GM12878 (cell line): ENCODE results near the gene LRRC8D. TPM values are rescaled to one million over a fixed set of nuclear protein-coding genes. Genes with fewer than 3 reads are reported as not detected.

Experiments
- ATAC-seq: fragments of 200-7000 bp; cut with Tn5 transposase; 3 replicates; pipeline ENCODE4 v1.9.1; 2020; ENCODE audit warnings: mild to moderate bottlenecking, moderate library complexity
- BruUV-seq: library from RNA; stranded (reverse); fragments of 400-500 nt; replicated peaks from 2 replicates; lab custom pipeline; 2021; lab: Mats Ljungman, UMichigan
- CTCF ChIA-PET: fragments of 300-600 bp; sonication (Branson Sonifier 250); formaldehyde crosslinking; extraction: SDS; loops from one replicate; lab custom pipeline; 2021; ENCODE audit warnings: inconsistent platforms; lab: Yijun Ruan, JAX
- POLR2A ChIA-PET: fragments of 350-600 bp; formaldehyde crosslinking; extraction: SDS; loops from one replicate; lab custom pipeline; 2021; ENCODE audit warnings: inconsistent platforms; lab: Charles Lee
- RAD21 ChIA-PET: fragments of 300-600 bp; sonication (Branson Sonifier 250); formaldehyde crosslinking; loops from one replicate; lab custom pipeline; 2023; ENCODE audit warnings: antibody characterized with exemption; ENCODE audit not compliant: unreplicated experiment; lab: Charles Lee
- SMC1A ChIA-PET: fragments of 300-600 bp; sonication (Branson Sonifier 250); formaldehyde crosslinking; loops from one replicate; lab custom pipeline; 2023; ENCODE audit not compliant: unreplicated experiment, uncharacterized antibody; lab: Charles Lee
- DNase-seq: peaks from one replicate; pipeline ENCODE4 v3.0.0-alpha.2; 2011; ENCODE audit warnings: low read depth, low spot score
- FAIRE-seq: peaks from 3 replicates; lab custom pipeline; 2011; peaks lifted over from hg19 to GRCh38; lab: Jason Lieb, UNC
- H2AFZ ChIP-seq: 2 replicates; pipeline ENCODE4 v1.6.0; 2011; ENCODE audit warnings: low read depth, low read length, control low read depth; ENCODE audit not compliant: control insufficient read depth
- H3K27ac ChIP-seq: 2 replicates; pipeline ENCODE4 v1.5.1; 2011; ENCODE audit warnings: control low read depth; ENCODE audit not compliant: control insufficient read depth, insufficient read depth
- H3K27me3 ChIP-seq, 2 experiments: replicated peaks in 1 of 2; 2 replicates each; pipeline versions ENCODE4 v1.6.0 to v1.6.1; 2011; ENCODE audit warnings: low read length in 1 of 2; ENCODE audit not compliant: control insufficient read depth in 2 of 2, insufficient read depth in 2 of 2
- H3K36me3 ChIP-seq, 2 experiments: 2 replicates each; pipeline ENCODE4 v1.5.1; 2011; ENCODE audit warnings: low read length in 1 of 2; ENCODE audit not compliant: control insufficient read depth in 2 of 2, insufficient read depth in 2 of 2
- H3K4me1 ChIP-seq: 2 replicates; pipeline ENCODE4 v1.6.1; 2011; ENCODE audit warnings: mild to moderate bottlenecking, low read length, moderate library complexity, mixed read lengths; ENCODE audit not compliant: control insufficient read depth, insufficient read depth
- H3K4me2 ChIP-seq: 2 replicates; pipeline ENCODE4 v1.6.0; 2011; ENCODE audit warnings: control low read depth; ENCODE audit not compliant: control insufficient read depth, insufficient read depth
- H3K4me3 ChIP-seq: fragments of 200-600 bp; sonication (generic); 2 replicates; pipeline ENCODE4 v1.5.1; 2016
- H3K79me2 ChIP-seq: 2 replicates; pipeline ENCODE4 v1.6.0; 2011; ENCODE audit warnings: low read length; ENCODE audit not compliant: control insufficient read depth, insufficient read depth
- H3K9ac ChIP-seq: 2 replicates; pipeline ENCODE4 v1.8.0; 2011; ENCODE audit warnings: low read length, control low read depth, mixed read lengths; ENCODE audit not compliant: control insufficient read depth, insufficient read depth
- H3K9me3 ChIP-seq: replicated peaks from 3 replicates; pipeline ENCODE4 v1.5.1; 2011; ENCODE audit warnings: mild to moderate bottlenecking, low read length; ENCODE audit not compliant: control insufficient read depth, insufficient read depth
- H4K20me1 ChIP-seq: 2 replicates; pipeline ENCODE4 v1.6.0; 2011; ENCODE audit not compliant: control insufficient read depth, insufficient read depth
- BHLHE40 ChIP-seq, 2 experiments: fragments of 450-650 bp in 1 of 2; IDR thresholded peaks; 2 replicates each; pipeline ENCODE4 v1.6.1; 2011 to 2017; ENCODE audit warnings: low read depth in 2 of 2, borderline replicate concordance in 1 of 2, improper control_type of control experiment in 1 of 2, low read length in 1 of 2, mild to moderate bottlenecking in 1 of 2
- FOXK2 ChIP-seq: fragments of 450-650 bp; IDR thresholded peaks from 2 replicates; pipeline ENCODE4 v1.6.1; 2017; ENCODE audit warnings: mild to moderate bottlenecking, moderate library complexity
- RELB ChIP-seq: fragments of 450-650 bp; IDR thresholded peaks from 2 replicates; pipeline ENCODE4 v1.6.1; 2017; ENCODE audit warnings: low read depth, mild to moderate bottlenecking, moderate library complexity
- SIX5 ChIP-seq: IDR thresholded peaks from 2 replicates; pipeline ENCODE4 v1.6.1; 2011; ENCODE audit warnings: mild to moderate bottlenecking, low read depth, low read length, moderate library complexity; ENCODE audit not compliant: severe bottlenecking
- YY1 ChIP-seq: IDR thresholded peaks from 2 replicates; pipeline ENCODE4 v1.6.1; 2011; ENCODE audit warnings: low read depth, mild to moderate bottlenecking, low read length
- ZNF384 ChIP-seq: IDR thresholded peaks from 2 replicates; pipeline ENCODE4 v1.6.1; 2012; ENCODE audit warnings: low read depth, mild to moderate bottlenecking, low read length, improper control_type of control experiment, borderline replicate concordance
- WGBS: methylation state at CpG from one replicate; pipeline ENCODE4 v1.1.6; 2016; ENCODE audit warnings: low lambda C conversion rate; ENCODE audit not compliant: insufficient replicate concordance, insufficient coverage; ENCODE audit errors: missing lambda C conversion rate; 5-methylcytosine and 5-hydroxymethylcytosine counted together
- in situ Hi-C: fragments of 300-500 bp; cut with MboI; formaldehyde crosslinking; loops from 9 replicates; pipeline ENCODE4 v1.14.3; 2018; ENCODE audit warnings: mixed read lengths
- intact Hi-C: fragments of 100-400 bp; cut with micrococcal nuclease; formaldehyde crosslinking; loops from one replicate; pipeline ENCODE4 v1.14.2; 2022; ENCODE audit not compliant: unreplicated experiment
- polyA plus RNA-seq, 11 experiments: library from polyadenylated mRNA; depleted of rRNA in 4 of 11; unstranded in 6 of 11; stranded (reverse) in 5 of 11; fragments of >200 nt; fragmentation: Nextera tagmentation in 4 of 11; fragmentation: Illumina TruSeq in 1 of 11; extraction: Ambion mirVana in 4 of 11; extraction: Trizol in 1 of 11; gene quantifications; 1 replicate in 1 of 11; 2 replicates in 10 of 11; pipeline versions ENCODE4 v1.2.1 to v1.2.3, GENCODE V29; 2011 to 2016; ENCODE audit warnings: inconsistent platforms in 2 of 11, missing spikeins in 2 of 11, low read depth in 1 of 11
- total RNA-seq, 4 experiments: library from RNA; depleted of rRNA in 3 of 4; stranded (reverse); fragments of >200 nt in 3 of 4; fragmentation: Illumina TruSeq in 1 of 4; extraction: Trizol in 1 of 4; gene quantifications; 2 replicates each; pipeline versions ENCODE4 v1.2.1 to v1.2.3, GENCODE V29; 2013 to 2021

LRRC8D gene
- total and polyA plus RNA-seq, 10 of the 15 experiments (the other 5 are each of a cell fraction or from before 2014, with no cell fraction given) = 5.6 to 44.1 (median 26.8) TPM

GRCh38 chr1:89906088-89906487 lies 85.3 kb downstream of the LRRC8D start:
- in situ Hi-C loops (no loop called here), intact Hi-C loops (no loop called here)
- FAIRE-seq = no peak
- ChIA-PET SMC1A (interaction anchor here (0.7 to 1.9 kb wide), 9 partner anchors 11 to 124 kb away, joined by 3 to 4 read pairs (median 3); no protein-coding TSS in a partner anchor), RAD21 (interaction anchor here (1.0 to 1.2 kb wide), 2 partner anchors 11 to 33 kb away, joined by 3 to 4 read pairs; no protein-coding TSS in a partner anchor), CTCF (interaction anchor here (0.8 kb wide), 1 partner anchor 12 kb away, joined by 3 read pairs; no protein-coding TSS in a partner anchor), POLR2A (interaction anchor here (0.9 kb wide), 1 partner anchor 24 kb away, joined by 9 read pairs; no protein-coding TSS in a partner anchor)
- H3K9me3 ChIP-seq = no peaks in the 10 kb centered on the region
- H2AFZ ChIP-seq = no peak overlapping the region; the same call in 1 of the 2 replicates
- no peak for ATAC-seq
- no peaks in the 10 kb centered on the region for H3K27me3 ChIP-seq
- peak overlapping the region; percentile 67 for H3K27ac ChIP-seq
- H3K36me3 ChIP-seq = peaks cover 0 to 1% of the 10 kb centered on the region in 2 experiments; a peak in 2 of 4 replicates
- H3K4me2 ChIP-seq = no peak overlapping the region
- H3K4me1 ChIP-seq = peaks cover 29% of the 10 kb centered on the region
- BruUV-seq = no TSS peak
- DNase-seq = no peak
- 97% methylated on average over 5 of the region's 5 CpGs for WGBS
- H3K9ac ChIP-seq = no peak overlapping the region; the same call in 1 of the 2 replicates
- H3K79me2 ChIP-seq = peaks cover 2% of the 10 kb centered on the region; the same call in 1 of the 2 replicates
- no peaks in the 10 kb centered on the region for H4K20me1 ChIP-seq
- TF ChIP-seq SIX5 (no peak), RELB (no peak), FOXK2 (no peak), YY1 (no peak), BHLHE40 (IDR thresholded peaks at IDR 0.05; ENCODE audit: borderline replicate concordance in 1 of 2, low read depth in 2 of 2, low read length in 1 of 2) (no peak), ZNF384 (no peak)
- no peak overlapping the region for H3K4me3 ChIP-seq
